ENCODE results near the gene SLC13A5.

DNA sequence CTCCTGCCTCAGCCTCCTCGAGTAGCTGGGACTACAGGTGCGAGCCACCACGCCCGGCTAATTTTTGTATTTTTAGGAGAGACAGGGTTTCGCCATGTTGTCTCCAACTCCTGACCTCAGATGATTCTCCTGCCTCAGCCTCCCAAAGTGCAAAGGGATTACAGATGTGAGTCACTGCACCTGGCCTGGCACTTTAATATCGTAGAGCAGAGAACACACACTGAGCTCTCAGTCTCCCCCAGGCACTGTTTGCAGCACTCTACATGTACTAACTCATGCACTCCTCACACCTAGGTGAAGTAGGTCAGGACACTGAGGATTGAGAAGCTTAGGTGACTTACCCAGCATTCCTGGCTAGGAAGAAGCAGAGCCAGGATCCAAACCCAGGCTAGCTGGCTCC, 46.6 kb downstream of the SLC13A5 start:
- TF ChIP-seq, protein P1, sequence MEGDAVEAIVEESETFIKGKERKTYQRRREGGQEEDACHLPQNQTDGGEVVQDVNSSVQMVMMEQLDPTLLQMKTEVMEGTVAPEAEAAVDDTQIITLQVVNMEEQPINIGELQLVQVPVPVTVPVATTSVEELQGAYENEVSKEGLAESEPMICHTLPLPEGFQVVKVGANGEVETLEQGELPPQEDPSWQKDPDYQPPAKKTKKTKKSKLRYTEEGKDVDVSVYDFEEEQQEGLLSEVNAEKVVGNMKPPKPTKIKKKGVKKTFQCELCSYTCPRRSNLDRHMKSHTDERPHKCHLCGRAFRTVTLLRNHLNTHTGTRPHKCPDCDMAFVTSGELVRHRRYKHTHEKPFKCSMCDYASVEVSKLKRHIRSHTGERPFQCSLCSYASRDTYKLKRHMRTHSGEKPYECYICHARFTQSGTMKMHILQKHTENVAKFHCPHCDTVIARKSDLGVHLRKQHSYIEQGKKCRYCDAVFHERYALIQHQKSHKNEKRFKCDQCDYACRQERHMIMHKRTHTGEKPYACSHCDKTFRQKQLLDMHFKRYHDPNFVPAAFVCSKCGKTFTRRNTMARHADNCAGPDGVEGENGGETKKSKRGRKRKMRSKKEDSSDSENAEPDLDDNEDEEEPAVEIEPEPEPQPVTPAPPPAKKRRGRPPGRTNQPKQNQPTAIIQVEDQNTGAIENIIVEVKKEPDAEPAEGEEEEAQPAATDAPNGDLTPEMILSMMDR (IDR thresholded peaks at IDR 0.05), result no peak
- TF ChIP-seq POLR2A (IDR thresholded peaks at IDR 0.05), result no peak

Data from heart left ventricle (tissue), 13 donors.